Adrenal gland (tissue), 12 donors: ENCODE results near the gene PACS2. TPM values are rescaled to one million over a fixed set of nuclear protein-coding genes. Genes with fewer than 3 reads are reported as not detected.

Experiments
- DNase-seq, 7 donors: peaks; one replicate each; pipeline ENCODE4 v3.0.0-alpha.2; 2019 to 2020
- H3K27ac ChIP-seq, 5 donors: fragments of 200-600 bp; sonication (generic) in 4 of 5; 1 replicate in 3 of 5; 2 replicates in 2 of 5; pipeline versions ENCODE4 v1.5.1 to v1.8.0; 2016 to 2020; ENCODE audit warnings: mild to moderate bottlenecking in 1 of 5
- H3K27me3 ChIP-seq: fragments of 200-600 bp; 2 replicates; pipeline ENCODE4 v1.8.0; 2021
- H3K36me3 ChIP-seq, 2 donors: fragments of 200-600 bp; replicated peaks in 1 of 2; 1 replicate in 1 of 2; 2 replicates in 1 of 2; pipeline versions ENCODE4 v1.5.1 to v1.8.0; 2018 to 2022
- H3K4me1 ChIP-seq, 2 donors: fragments of 200-600 bp; replicated peaks in 1 of 2; 1 replicate in 1 of 2; 2 replicates in 1 of 2; pipeline versions ENCODE4 v1.5.1 to v1.8.0; 2018 to 2021
- H3K4me3 ChIP-seq, 4 donors: fragments of 200-600 bp; sonication (generic) in 3 of 4; one replicate each; pipeline ENCODE4 v1.5.1; 2016 to 2018
- H3K9me3 ChIP-seq, 3 donors: fragments of 200-600 bp; sonication (generic) in 1 of 3; replicated peaks in 1 of 3; 1 replicate in 2 of 3; 2 replicates in 1 of 3; pipeline versions ENCODE4 v1.5.1 to v1.8.0; 2016 to 2021
- CTCF ChIP-seq, 6 experiments: fragments of 450-650 bp in 4 of 6; fragments of 200-600 bp in 2 of 6; sonication (generic) in 1 of 6; IDR thresholded peaks; 1 replicate in 5 of 6; 2 replicates in 1 of 6; pipeline versions ENCODE4 v1.5.1 to v1.8.0; 2016 to 2021; ENCODE audit warnings: antibody characterized with exemption in 6 of 6, mild to moderate bottlenecking in 2 of 6, moderate library complexity in 1 of 6
- POLR2A ChIP-seq, 2 donors: fragments of 450-650 bp; IDR thresholded peaks; one replicate each; pipeline ENCODE4 v1.6.1; 2017; ENCODE audit warnings: antibody characterized with exemption in 2 of 2, mild to moderate bottlenecking in 2 of 2, moderate library complexity in 1 of 2
- WGBS, 4 donors: extraction: QIAGEN DNeasy Blood & Tissue Kit in 2 of 4; methylation state at CpG; one replicate each; pipeline versions ENCODE4 v1.1.5 to v1.1.7; 2013 to 2017; 5-methylcytosine and 5-hydroxymethylcytosine counted together
- intact Hi-C, 2 donors: fragments of 100-400 bp; cut with DNase I; formaldehyde crosslinking; loops; one replicate each; pipeline versions ENCODE4 v1.14.1 to v1.15.0; 2022 to 2023
- polyA plus RNA-seq, 3 donors: library from polyadenylated mRNA; stranded (reverse); fragments of 200-250 nt in 2 of 3; fragments of 350-450 nt in 1 of 3; fragmentation: Illumina TruSeq in 1 of 3; extraction: RNeasy Lipid Tissue Mini Kit (QIAGEN cat#74804) in 1 of 3; gene quantifications; one replicate each; pipeline ENCODE4 v1.2.3, GENCODE V29; 2013 to 2014
- total RNA-seq, 9 donors: library from RNA; depleted of rRNA in 4 of 9; stranded (reverse); fragments of >200 nt in 4 of 9; fragments of 120-200 nt in 1 of 9; fragmentation: NEBNext Ultra II Directional in 1 of 9; extraction: Animal tissue kit (Norgen Biotek cat#: 25700) in 1 of 9; gene quantifications; one replicate each; pipeline versions ENCODE4 v1.1.0 to v1.2.4, GENCODE V29; 2013 to 2023
- donor health status: healthy with polysubstance abuse.
- donor health status: Bipolar disorder and iron deficiency.
- donor health status: DM: yes; HTN: yes; CAD: no.
- donor health status: DM: no; HTN: no; CAD: no.
- donor health status: DM: no; HTN: no; CAD: no.
- donor health status: DM: yes; HTN: yes; CAD: no.

The PACS2 gene
- total and polyA plus RNA-seq, 12 donors, result 19.5 to 221 (median 81.1) TPM

DNA sequence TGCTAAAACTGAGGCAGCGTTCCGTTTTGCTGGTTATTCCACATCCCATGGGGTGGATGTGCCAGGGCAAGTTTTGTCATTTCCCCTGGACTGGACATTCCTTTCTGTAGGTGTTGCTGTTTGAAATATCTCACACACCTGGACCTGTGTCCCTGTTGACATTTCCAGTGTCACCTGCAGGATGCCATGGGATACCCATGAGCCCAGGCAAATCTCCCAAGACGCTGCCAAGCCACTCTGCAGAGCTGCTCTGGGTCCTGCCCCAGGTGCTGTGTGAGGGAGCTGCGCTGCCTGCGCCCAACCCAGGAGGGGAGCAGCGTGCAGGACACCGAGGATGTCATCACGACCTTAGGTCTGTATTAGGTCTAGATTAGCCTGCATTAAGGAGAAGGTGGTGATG is 5.2 kb upstream of the PACS2 start:
- no peak overlapping the region for H3K27ac ChIP-seq
- H3K4me3 ChIP-seq, result no peak overlapping the region
- no peaks in the 10 kb centered on the region for H3K36me3 ChIP-seq
- no peaks in the 10 kb centered on the region for H3K9me3 ChIP-seq
- no peak for DNase-seq
- H3K4me1 ChIP-seq, result peaks cover 8% of the 10 kb centered on the region in 2 donors
- TF ChIP-seq POLR2A (IDR thresholded peaks at IDR 0.05), result no peak
- TF ChIP-seq CTCF (IDR thresholded peaks at IDR 0.05), result no peak
- H3K27me3 ChIP-seq, result no peaks in the 10 kb centered on the region
- WGBS, 4 donors, result 91 to 96% (median 92%) methylated on average over 8 of the region's 8 CpGs
- intact Hi-C loops, result no loop called here

DNA sequence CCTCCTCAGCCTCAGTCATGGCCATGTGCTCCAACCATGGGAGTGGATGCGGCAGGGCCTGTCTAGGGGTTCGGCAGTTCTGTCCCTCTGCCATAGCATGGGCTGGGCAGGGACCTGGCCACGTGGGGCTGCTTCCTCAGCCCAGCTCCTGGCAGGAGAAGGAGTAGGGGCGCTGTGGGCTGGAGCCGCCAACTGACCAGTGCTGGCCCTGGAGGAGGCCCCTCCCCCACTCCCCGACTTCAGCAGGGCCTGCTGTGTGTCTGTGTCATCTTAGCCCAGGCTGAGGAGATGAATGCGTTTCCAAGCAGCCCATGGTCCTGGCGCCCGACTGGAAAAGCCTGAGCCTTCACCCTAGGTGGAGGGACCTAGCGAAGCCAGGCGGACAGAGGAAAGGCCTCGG is 2.7 kb upstream of the PACS2 start:
- TF ChIP-seq CTCF (IDR thresholded peaks at IDR 0.05), result no peak
- no peak for TF ChIP-seq POLR2A (IDR thresholded peaks at IDR 0.05)
- peaks cover 20 to 25% of the 10 kb centered on the region in 2 donors for H3K4me1 ChIP-seq
- intact Hi-C loops, result no loop called here

GRCh38 chr14:105312973-105313372 is 1.6 kb upstream of the PACS2 start:
- intact Hi-C loops, result no loop called here
- H3K9me3 ChIP-seq, result no peaks in the 10 kb centered on the region
- H3K4me1 ChIP-seq, result peaks cover 27 to 35% of the 10 kb centered on the region in 2 donors
- TF ChIP-seq POLR2A (IDR thresholded peaks at IDR 0.05) (no peak), CTCF (IDR thresholded peaks at IDR 0.05) (no peak)
- no peak for DNase-seq
- peak overlapping the region in 1 of 5 donors; percentile 94 for H3K27ac ChIP-seq
- 90 to 94% (median 91%) methylated on average over 11 to 13 of the region's 13 CpGs for WGBS, 4 donors
- no peak overlapping the region for H3K4me3 ChIP-seq
- H3K36me3 ChIP-seq, result no peaks in the 10 kb centered on the region
- no peaks in the 10 kb centered on the region for H3K27me3 ChIP-seq

More for the DNA sequence above, 2.7 kb upstream of the PACS2 start:
- DNase-seq, result no peak
- WGBS, 4 donors, result 77 to 85% (median 83%) methylated on average over 9 to 12 of the region's 12 CpGs; no CpG with 5 or more reads in 1 of the 4 donors
- H3K9me3 ChIP-seq, result no peaks in the 10 kb centered on the region
- no peak overlapping the region for H3K4me3 ChIP-seq
- H3K27me3 ChIP-seq, result no peaks in the 10 kb centered on the region
- H3K36me3 ChIP-seq, result no peaks in the 10 kb centered on the region
- no peak overlapping the region for H3K27ac ChIP-seq

GRCh38 chr14:105313381-105314286 is 914 bp upstream of the PACS2 start:
- no peaks in the 10 kb centered on the region for H3K27me3 ChIP-seq
- intact Hi-C loops, result no loop called here
- H3K36me3 ChIP-seq, result no peaks in the 10 kb centered on the region
- DNase-seq, result peak in 3 of 7 donors; percentile 47 to 68 (median 48)
- H3K9me3 ChIP-seq, result no peaks in the 10 kb centered on the region
- peak overlapping the region in 3 of 4 donors; percentile 29 to 89 (median 76) for H3K4me3 ChIP-seq
- 19 to 35% (median 24%) methylated on average over 16 to 48 of the region's 48 CpGs for WGBS, 4 donors
- H3K27ac ChIP-seq, result peak overlapping the region in 4 of 5 donors; percentile 76 to 94 (median 88)
- TF ChIP-seq CTCF (IDR thresholded peaks at IDR 0.05) (no peak), POLR2A (IDR thresholded peaks at IDR 0.05) (no peak)
- H3K4me1 ChIP-seq, result peaks cover 27 to 38% of the 10 kb centered on the region in 2 donors
